Measurements from ENCODE around the gene PKIG. TPM values are rescaled to one million over a fixed set of nuclear protein-coding genes. Genes with fewer than 3 reads are reported as not detected.

Gene PKIG
- total RNA-seq, 1 experiment from 2014 or later, result 27.0 TPM

DNA sequence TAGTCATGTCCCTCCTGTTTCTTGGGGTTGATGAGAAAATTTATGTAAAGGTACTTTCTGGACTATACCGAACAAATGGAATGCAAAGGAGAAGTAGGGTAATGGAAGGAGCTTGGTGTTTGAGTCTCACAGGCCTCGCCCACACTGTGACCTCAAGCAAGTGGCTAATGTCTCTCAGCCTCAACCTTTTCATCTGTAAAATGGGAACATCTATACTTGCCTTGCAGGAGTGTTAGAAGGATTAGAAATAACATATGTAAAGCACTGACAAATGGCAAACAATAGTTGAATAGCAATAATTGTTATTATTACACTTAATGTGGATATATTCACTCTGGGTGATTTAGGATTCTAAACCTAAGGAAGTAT, 8.9 kb upstream of the PKIG start:
- DNase-seq, result no peak
- H4K91ac ChIP-seq (ENCODE audit: insufficient read length, low read depth, low read length), result no peak overlapping the region
- no peak overlapping the region for H3K9ac ChIP-seq (ENCODE audit: extremely low read depth, insufficient read length, low read length)
- H3K27ac ChIP-seq (ENCODE audit: insufficient read length, low read depth, low read length), result no peak overlapping the region
- H3K4me1 ChIP-seq (ENCODE audit: insufficient read depth, low read length), result no peaks in the 10 kb centered on the region
- H3K27ac Mint-ChIP-seq, result no peak overlapping the region
- no peaks in the 10 kb centered on the region for H3K79me2 ChIP-seq (ENCODE audit: insufficient read depth, low read length)
- no peaks in the 10 kb centered on the region for H4K20me1 ChIP-seq (ENCODE audit: control insufficient read depth, insufficient read depth, insufficient read length)
- no peak overlapping the region for H3K14ac ChIP-seq (ENCODE audit: insufficient read depth, low read length)
- H2BK12ac ChIP-seq (ENCODE audit: insufficient read length, low read depth, low read length), result no peak overlapping the region
- H2BK15ac ChIP-seq (ENCODE audit: low read depth, low read length), result no peak overlapping the region
- no peaks in the 10 kb centered on the region for H3K23me2 ChIP-seq (ENCODE audit: insufficient read length, low read depth, low read length, poor library complexity, severe bottlenecking)
- H3T11ph ChIP-seq (ENCODE audit: low read length), result no peak overlapping the region
- TF ChIP-seq, protein P1, sequence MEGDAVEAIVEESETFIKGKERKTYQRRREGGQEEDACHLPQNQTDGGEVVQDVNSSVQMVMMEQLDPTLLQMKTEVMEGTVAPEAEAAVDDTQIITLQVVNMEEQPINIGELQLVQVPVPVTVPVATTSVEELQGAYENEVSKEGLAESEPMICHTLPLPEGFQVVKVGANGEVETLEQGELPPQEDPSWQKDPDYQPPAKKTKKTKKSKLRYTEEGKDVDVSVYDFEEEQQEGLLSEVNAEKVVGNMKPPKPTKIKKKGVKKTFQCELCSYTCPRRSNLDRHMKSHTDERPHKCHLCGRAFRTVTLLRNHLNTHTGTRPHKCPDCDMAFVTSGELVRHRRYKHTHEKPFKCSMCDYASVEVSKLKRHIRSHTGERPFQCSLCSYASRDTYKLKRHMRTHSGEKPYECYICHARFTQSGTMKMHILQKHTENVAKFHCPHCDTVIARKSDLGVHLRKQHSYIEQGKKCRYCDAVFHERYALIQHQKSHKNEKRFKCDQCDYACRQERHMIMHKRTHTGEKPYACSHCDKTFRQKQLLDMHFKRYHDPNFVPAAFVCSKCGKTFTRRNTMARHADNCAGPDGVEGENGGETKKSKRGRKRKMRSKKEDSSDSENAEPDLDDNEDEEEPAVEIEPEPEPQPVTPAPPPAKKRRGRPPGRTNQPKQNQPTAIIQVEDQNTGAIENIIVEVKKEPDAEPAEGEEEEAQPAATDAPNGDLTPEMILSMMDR (conservative IDR thresholded peaks at IDR 0.05), result no peak
- no peaks in the 10 kb centered on the region for H3K9me3 Mint-ChIP-seq
- no peak overlapping the region for H3K18ac ChIP-seq (ENCODE audit: insufficient read length, low read depth, low read length)
- H3K9me3 ChIP-seq (ENCODE audit: control insufficient read depth, low read depth, low read length), result no peaks in the 10 kb centered on the region
- no peak overlapping the region for H2AK5ac ChIP-seq (ENCODE audit: insufficient read length, low read length)
- no peak overlapping the region for H2AFZ ChIP-seq (ENCODE audit: low read length)
- no peak overlapping the region for H2BK120ac ChIP-seq (ENCODE audit: low read depth, low read length, poor library complexity, severe bottlenecking)
- no peaks in the 10 kb centered on the region for H3K27me3 Mint-ChIP-seq (ENCODE audit: low read depth)
- no peak overlapping the region for H3K56ac ChIP-seq (ENCODE audit: insufficient read length, low read depth, low read length)
- H2BK20ac ChIP-seq (ENCODE audit: low read depth, low read length, poor library complexity, severe bottlenecking), result no peak overlapping the region
- no CpG with 5 or more reads among the region's 2 CpGs for WGBS (ENCODE audit: extremely low coverage, insufficient read length, low lambda C conversion rate)
- H4K5ac ChIP-seq (ENCODE audit: insufficient read length, low read depth, low read length), result no peak overlapping the region
- H4K8ac ChIP-seq (replicated peaks; ENCODE audit: insufficient read length, low read depth, low read length), result no peak overlapping the region
- no peaks in the 10 kb centered on the region for H3K79me1 ChIP-seq (ENCODE audit: insufficient read depth, low read depth, low read length, poor library complexity, severe bottlenecking)
- H3K4me2 ChIP-seq (ENCODE audit: insufficient read depth, insufficient read length, low read length), result no peak overlapping the region
- no peak overlapping the region for H2BK5ac ChIP-seq (ENCODE audit: insufficient read length, low read length)
- peaks cover 0 to 3% (median 1%) of the 10 kb centered on the region in 3 experiments; a peak in 2 of 7 replicates for H3K36me3 Mint-ChIP-seq (ENCODE audit: insufficient read depth in 1 of 3, low read depth in 3 of 3)
- H3K27me3 ChIP-seq (ENCODE audit: insufficient read depth, low read length), result no peaks in the 10 kb centered on the region
- peaks cover 0 to 8% of the 10 kb centered on the region in 2 experiments; a peak in 2 of 4 replicates for H3K4me1 Mint-ChIP-seq
- H3K4me3 Mint-ChIP-seq, result no peak overlapping the region
- H3K4ac ChIP-seq (ENCODE audit: low read depth, low read length), result no peak overlapping the region
- H3K23ac ChIP-seq (ENCODE audit: insufficient read length, low read depth, low read length), result no peak overlapping the region
